Fibroblast of skin of left quadriceps (primary cell): ENCODE measurements around the gene ACOT8.

Source experiments
- DNase-seq, 2 experiments: peaks; one replicate each; pipeline ENCODE4 v3.0.0-alpha.2; 2013; ENCODE audit warnings: low read depth in 2 of 2

ACOT8 gene

DNA sequence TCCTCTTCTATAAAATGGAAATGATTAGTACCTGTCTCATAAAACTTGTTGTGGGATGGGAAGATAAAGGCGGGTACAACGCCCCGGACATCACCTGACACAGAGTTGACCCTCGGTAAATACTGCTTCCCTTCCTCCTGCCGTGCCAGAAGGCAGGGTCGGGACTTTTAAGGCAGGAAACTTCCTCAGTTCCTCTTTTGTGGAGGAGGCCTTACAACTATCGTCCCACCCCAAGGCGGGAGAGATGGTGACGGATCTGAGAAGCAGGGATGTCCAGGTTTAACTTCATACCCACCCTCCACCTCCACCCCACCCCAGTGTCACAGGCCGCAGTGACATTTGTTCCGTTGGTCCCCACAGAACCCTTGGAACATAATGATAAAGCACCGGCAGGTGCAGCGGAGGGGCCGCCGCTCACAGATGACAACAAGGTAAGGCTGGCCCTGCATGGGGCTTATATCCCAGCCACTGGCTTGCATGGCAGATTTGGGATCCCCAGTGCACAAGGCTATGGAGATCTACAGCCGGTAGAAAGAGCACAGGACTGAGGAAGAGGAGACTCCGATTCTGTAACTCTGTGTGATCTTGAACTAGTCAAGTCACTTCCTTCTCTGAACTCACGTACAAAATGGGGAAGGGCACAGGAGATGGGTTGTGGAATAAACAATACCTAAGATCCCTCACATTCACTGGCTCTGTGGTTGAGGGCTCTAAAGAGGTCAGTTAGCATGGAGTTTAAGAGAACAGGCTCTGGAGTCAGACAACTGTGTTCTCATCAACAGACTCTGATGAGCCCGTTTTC lies 64.7 kb downstream of the ACOT8 start:
- no peak for DNase-seq
